Measurements from ENCODE around the gene EPHA6.

DNA sequence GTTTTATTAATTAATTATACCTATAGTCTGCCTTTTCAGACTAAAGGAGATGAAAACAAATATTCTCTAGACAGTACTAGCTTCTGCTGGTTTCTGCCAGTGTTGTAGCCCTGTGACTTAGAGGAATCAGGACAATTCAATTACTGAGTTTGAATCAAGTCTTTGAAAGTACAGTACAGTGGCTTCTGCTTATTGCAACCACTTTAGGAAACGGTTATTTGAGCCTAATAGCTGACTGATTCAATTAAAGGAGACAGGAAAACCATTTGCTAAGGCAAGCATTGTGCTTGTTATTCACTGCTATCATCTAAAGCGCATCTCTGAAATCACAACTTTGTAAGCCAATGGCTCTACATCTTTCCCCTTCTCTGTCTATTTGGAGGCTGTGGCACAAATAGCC is 860.1 kb downstream of the EPHA6 start:
- no peak for TF ChIP-seq EZH2 (IDR thresholded peaks at IDR 0.05)
- no peak for TF ChIP-seq POLR2AphosphoS5 (IDR thresholded peaks at IDR 0.05; ENCODE audit: borderline replicate concordance, low read depth, low read length)
- no peak for TF ChIP-seq FOXP2 (optimal IDR thresholded peaks at IDR 0.05; ENCODE audit: control extremely low read depth, extremely low read length, insufficient read depth)

All from SK-N-MC (cell line).